Fibroblast of mammary gland (primary cell): ENCODE data around the gene ARF1.

Experiments
- DNase-seq: peaks from one replicate; pipeline ENCODE4 v3.0.0-alpha.2; 2010; ENCODE audit warnings: low read depth
- H3K4me3 ChIP-seq: 2 replicates; pipeline ENCODE4 v1.5.1; 2011; ENCODE audit warnings: low read depth, mild to moderate bottlenecking, low read length, moderate library complexity; ENCODE audit not compliant: control insufficient read depth
- CTCF ChIP-seq: conservative IDR thresholded peaks from 2 replicates; pipeline ENCODE4 v1.5.1; 2011; ENCODE audit warnings: low read depth, low read length, inconsistent platforms; ENCODE audit not compliant: control insufficient read depth, insufficient read depth

ARF1 gene

GRCh38 chr1:228075801-228076271 is 6.7 kb upstream of the ARF1 start:
- no peak for TF ChIP-seq CTCF
- no peak for DNase-seq
- no peak overlapping the region for H3K4me3 ChIP-seq

- H3K4me3 ChIP-seq: no peak overlapping the region
- DNase-seq: no peak
- TF ChIP-seq CTCF: no peak
These were observed 5.6 kb upstream of the ARF1 start for GRCh38 chr1:228076796-228077430.

- TF ChIP-seq CTCF: no peak
- no peak for DNase-seq
- no peak overlapping the region for H3K4me3 ChIP-seq
These were observed 4.8 kb upstream of the ARF1 start for GRCh38 chr1:228077565-228078330.

- no peak for TF ChIP-seq CTCF
- no peak overlapping the region for H3K4me3 ChIP-seq
- DNase-seq: no peak
These were observed 3.5 kb upstream of the ARF1 start for GRCh38 chr1:228079013-228079412.

GRCh38 chr1:228079601-228080263 is 2.8 kb upstream of the ARF1 start:
- no peak for DNase-seq
- no peak for TF ChIP-seq CTCF
- H3K4me3 ChIP-seq: no peak overlapping the region

- no peak for DNase-seq
- peak overlapping the region; percentile 60 for H3K4me3 ChIP-seq
- no peak for TF ChIP-seq CTCF
These were observed 1.4 kb upstream of the ARF1 start for GRCh38 chr1:228081144-228081543.
